ENCODE measurements around the gene AP3S1. TPM values are rescaled to one million over a fixed set of nuclear protein-coding genes. Genes with fewer than 3 reads are reported as not detected.
"Not testable (repeated sequence)": the region's sequence is repeated elsewhere in the genome, so short reads cannot be mapped to it uniquely, and the experiment has no call there.

The AP3S1 gene
- total RNA-seq, 6 experiments from 2014 or later: 27.8 to 51.0 (median 40.4) TPM

- Histone ChIP-seq H3K9me3 (no peaks in the 10 kb centered on the region), H3K27me3 (no peaks in the 10 kb centered on the region), H3K36me3 (no peaks in the 10 kb centered on the region), H3K4me1 (peaks cover 0 to 17% (median 0%) of the 10 kb centered on the region in 4 donors), H3K4me3 (no peak overlapping the region), H3K27ac (peak overlapping the region in 1 of 3 donors; percentile 40)
- DNase-seq: peak in 1 of 3 donors; percentile 42
- 93% methylated on average over 13 of the region's 18 CpGs for WGBS (ENCODE audit: insufficient coverage, low coverage, low lambda C conversion rate, missing lambda C conversion rate)
- intact Hi-C loops (cut with DNase I): no loop called here
- TF ChIP-seq, protein P1, sequence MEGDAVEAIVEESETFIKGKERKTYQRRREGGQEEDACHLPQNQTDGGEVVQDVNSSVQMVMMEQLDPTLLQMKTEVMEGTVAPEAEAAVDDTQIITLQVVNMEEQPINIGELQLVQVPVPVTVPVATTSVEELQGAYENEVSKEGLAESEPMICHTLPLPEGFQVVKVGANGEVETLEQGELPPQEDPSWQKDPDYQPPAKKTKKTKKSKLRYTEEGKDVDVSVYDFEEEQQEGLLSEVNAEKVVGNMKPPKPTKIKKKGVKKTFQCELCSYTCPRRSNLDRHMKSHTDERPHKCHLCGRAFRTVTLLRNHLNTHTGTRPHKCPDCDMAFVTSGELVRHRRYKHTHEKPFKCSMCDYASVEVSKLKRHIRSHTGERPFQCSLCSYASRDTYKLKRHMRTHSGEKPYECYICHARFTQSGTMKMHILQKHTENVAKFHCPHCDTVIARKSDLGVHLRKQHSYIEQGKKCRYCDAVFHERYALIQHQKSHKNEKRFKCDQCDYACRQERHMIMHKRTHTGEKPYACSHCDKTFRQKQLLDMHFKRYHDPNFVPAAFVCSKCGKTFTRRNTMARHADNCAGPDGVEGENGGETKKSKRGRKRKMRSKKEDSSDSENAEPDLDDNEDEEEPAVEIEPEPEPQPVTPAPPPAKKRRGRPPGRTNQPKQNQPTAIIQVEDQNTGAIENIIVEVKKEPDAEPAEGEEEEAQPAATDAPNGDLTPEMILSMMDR (IDR thresholded peaks at IDR 0.05): no peak
- no peak for TF ChIP-seq POLR2A (IDR thresholded peaks at IDR 0.05)
- no peak for ATAC-seq
Measured at GRCh38 chr5:115818821-115819220, 22.9 kb upstream of the AP3S1 start.

- no peak for ATAC-seq
- Histone ChIP-seq H3K27me3 (no peaks in the 10 kb centered on the region), H3K36me3 (no peaks in the 10 kb centered on the region), H3K4me3 (no peak overlapping the region), H3K4me1 (peaks cover 0 to 17% (median 0%) of the 10 kb centered on the region in 4 donors), H3K9me3 (no peaks in the 10 kb centered on the region), H3K27ac (no peak overlapping the region)
- intact Hi-C loops (cut with DNase I): no loop called here
- TF ChIP-seq, protein P1 (IDR thresholded peaks at IDR 0.05): no peak
- no peak for TF ChIP-seq POLR2A (IDR thresholded peaks at IDR 0.05)
- DNase-seq: no peak
- 93% methylated on average over 1 of the region's 1 CpG for WGBS (ENCODE audit: insufficient coverage, low coverage, low lambda C conversion rate, missing lambda C conversion rate)
Measured at GRCh38 chr5:115820846-115821245, 20.9 kb upstream of the AP3S1 start.

- H3K9me3 ChIP-seq; H3K27ac ChIP-seq; H3K27me3 ChIP-seq; H3K4me3 ChIP-seq; H3K36me3 ChIP-seq; H3K4me1 ChIP-seq; ATAC-seq; intact Hi-C loops (cut with DNase I); DNase-seq: not testable (repeated sequence)
- WGBS (ENCODE audit: insufficient coverage, low coverage, low lambda C conversion rate, missing lambda C conversion rate): no CpG with 5 or more reads among the region's 1 CpG
Measured at GRCh38 chr5:115824983-115825382, 16.8 kb upstream of the AP3S1 start.

DNA sequence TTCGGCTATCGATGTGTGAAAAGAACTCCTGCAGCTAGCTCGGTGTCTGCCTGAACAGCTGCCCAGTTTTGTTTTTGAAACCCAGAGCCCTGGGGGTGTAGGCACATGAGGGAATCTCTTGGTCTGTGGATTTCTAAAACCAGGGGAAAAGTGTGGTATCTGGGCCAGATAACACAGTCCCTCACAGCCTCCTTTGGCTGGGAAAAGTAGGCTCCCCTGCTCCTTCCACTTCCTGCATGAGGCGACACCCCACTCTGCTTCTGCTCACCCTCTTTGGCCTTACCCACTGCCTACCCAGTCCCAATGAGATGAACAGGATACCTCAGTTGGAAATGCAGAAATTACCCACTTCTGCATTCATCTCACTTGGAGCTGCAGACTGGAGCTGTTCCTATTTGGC, 15.8 kb upstream of the AP3S1 start:
- DNase-seq (no peak), ATAC-seq (no peak)
- no peaks in the 10 kb centered on the region for H3K9me3 ChIP-seq
- TF ChIP-seq, protein P1 (IDR thresholded peaks at IDR 0.05): no peak
- TF ChIP-seq POLR2A (IDR thresholded peaks at IDR 0.05): no peak
- no peak overlapping the region for H3K27ac ChIP-seq
- H3K4me1 ChIP-seq: peaks cover 0 to 16% (median 3%) of the 10 kb centered on the region in 4 donors
- WGBS (ENCODE audit: insufficient coverage, low coverage, low lambda C conversion rate, missing lambda C conversion rate): 97% methylated on average over 3 of the region's 4 CpGs
- no peaks in the 10 kb centered on the region for H3K27me3 ChIP-seq
- H3K36me3 ChIP-seq: peaks cover 0 to 8% (median 2%) of the 10 kb centered on the region in 4 donors
- H3K4me3 ChIP-seq: no peak overlapping the region
- intact Hi-C loops (cut with DNase I): no loop called here

GRCh38 chr5:115829913-115830312, 11.8 kb upstream of the AP3S1 start:
- intact Hi-C loops (cut with DNase I): loop anchor here in 1 of 2 donors (10.0 kb wide), 1 partner anchor 205 kb away; the partner anchor contains the start of gene TMED7
- peak; percentile 32 to 82 (median 79) for ATAC-seq
- H3K36me3 ChIP-seq: peaks cover 0 to 19% (median 9%) of the 10 kb centered on the region in 4 donors

More at GRCh38 chr5:115829913-115830312, 11.8 kb upstream of the AP3S1 start:
- peaks cover 0 to 22% (median 6%) of the 10 kb centered on the region in 4 donors for H3K4me1 ChIP-seq
- peak overlapping the region in 1 of 3 donors; percentile 8 for H3K4me3 ChIP-seq
- peak overlapping the region in 1 of 3 donors; percentile 71 for H3K27ac ChIP-seq
- 26% methylated on average over 4 of the region's 5 CpGs for WGBS (ENCODE audit: insufficient coverage, low coverage, low lambda C conversion rate, missing lambda C conversion rate)
- no peak for DNase-seq
- no peaks in the 10 kb centered on the region for H3K9me3 ChIP-seq
- H3K27me3 ChIP-seq: no peaks in the 10 kb centered on the region
- no peak for TF ChIP-seq POLR2A (IDR thresholded peaks at IDR 0.05)
- TF ChIP-seq, protein P1 (IDR thresholded peaks at IDR 0.05): no peak

Data from right lobe of liver (tissue), 6 donors.